Epithelial cell of prostate (primary cell): ENCODE results near the gene MARCKS.

Experiments
- DNase-seq: peaks from one replicate; pipeline ENCODE4 v3.0.0-alpha.2; 2011; ENCODE audit warnings: low read depth, low spot score
- H3K27ac ChIP-seq: fragments of 450-650 bp; 2 replicates; pipeline ENCODE4 v1.5.1; 2017; ENCODE audit warnings: mild to moderate bottlenecking

Gene MARCKS

GRCh38 chr6:113848280-113848679, 8.9 kb upstream of the MARCKS start:
- H3K27ac ChIP-seq: no peak overlapping the region
- DNase-seq: no peak

GRCh38 chr6:113848811-113849210, 8.3 kb upstream of the MARCKS start:
- H3K27ac ChIP-seq: no peak overlapping the region
- DNase-seq: no peak

GRCh38 chr6:113853252-113853651, 3.9 kb upstream of the MARCKS start:
- no peak overlapping the region for H3K27ac ChIP-seq
- no peak for DNase-seq

- H3K27ac ChIP-seq: peak overlapping the region; percentile 97
- no peak for DNase-seq
Observed at GRCh38 chr6:113854531-113855499, 2.3 kb upstream of the MARCKS start.

GRCh38 chr6:113855500-113856374, 1.4 kb upstream of the MARCKS start:
- no peak for DNase-seq
- H3K27ac ChIP-seq: peak overlapping the region; percentile 97

GRCh38 chr6:113856375-113856624, 845 bp upstream of the MARCKS start:
- H3K27ac ChIP-seq: peak overlapping the region; percentile 97
- no peak for DNase-seq

- peak overlapping the region; percentile 97 for H3K27ac ChIP-seq
- no peak for DNase-seq
Observed at GRCh38 chr6:113857556-113858479, 673 bp downstream of the MARCKS start.

- H3K27ac ChIP-seq: peak overlapping the region; percentile 97
- DNase-seq: peak; percentile 72
Observed at GRCh38 chr6:113858480-113859348, 1.6 kb downstream of the MARCKS start.

GRCh38 chr6:113859349-113860180, 2.4 kb downstream of the MARCKS start:
- peak overlapping the region; percentile 97 for H3K27ac ChIP-seq
- no peak for DNase-seq

GRCh38 chr6:113860181-113860955, 3.2 kb downstream of the MARCKS start:
- no peak for DNase-seq

GRCh38 chr6:113862112-113862511, 5.0 kb downstream of the MARCKS start:
- DNase-seq: no peak
- no peak overlapping the region for H3K27ac ChIP-seq

More at GRCh38 chr6:113860181-113860955, 3.2 kb downstream of the MARCKS start:
- H3K27ac ChIP-seq: peak overlapping the region; percentile 97

- no peak for DNase-seq
Observed at GRCh38 chr6:113870917-113871316, 13.8 kb downstream of the MARCKS start.

GRCh38 chr6:113871975-113872374, 14.8 kb downstream of the MARCKS start:
- DNase-seq: no peak
- no peak overlapping the region for H3K27ac ChIP-seq

More at GRCh38 chr6:113870917-113871316, 13.8 kb downstream of the MARCKS start:
- no peak overlapping the region for H3K27ac ChIP-seq

GRCh38 chr6:113873043-113873667, 16.0 kb downstream of the MARCKS start:
- no peak overlapping the region for H3K27ac ChIP-seq
- DNase-seq: no peak

GRCh38 chr6:113875470-113875869, 18.3 kb downstream of the MARCKS start:
- DNase-seq: no peak
- no peak overlapping the region for H3K27ac ChIP-seq

GRCh38 chr6:113876695-113877094, 19.6 kb downstream of the MARCKS start:
- H3K27ac ChIP-seq: no peak overlapping the region
- DNase-seq: no peak
